LNCAP (cell line): ENCODE results near the gene SFSWAP.

Experiments
- CTCF ChIP-seq: fragments of 450-650 bp; IDR thresholded peaks from 2 replicates; pipeline ENCODE4 v1.5.1; 2017; ENCODE audit warnings: mild to moderate bottlenecking

SFSWAP gene

GRCh38 chr12:131786331-131786730, 75.4 kb downstream of the SFSWAP start:
- no peak for TF ChIP-seq CTCF

- TF ChIP-seq CTCF = no peak
Observed at GRCh38 chr12:131787143-131787660, 76.3 kb downstream of the SFSWAP start.

GRCh38 chr12:131788070-131788469, 77.2 kb downstream of the SFSWAP start:
- TF ChIP-seq CTCF = no peak

GRCh38 chr12:131789638-131790037, 78.7 kb downstream of the SFSWAP start:
- no peak for TF ChIP-seq CTCF

- no peak for TF ChIP-seq CTCF
Observed at GRCh38 chr12:131793243-131794022, 82.5 kb downstream of the SFSWAP start.

- no peak for TF ChIP-seq CTCF
Observed at GRCh38 chr12:131794061-131794460, 83.2 kb downstream of the SFSWAP start.

GRCh38 chr12:131794573-131794972, 83.7 kb downstream of the SFSWAP start:
- TF ChIP-seq CTCF = no peak
